22Rv1 (cell line): ENCODE measurements around the gene CORO2B.

Experiments used
- ZFX ChIP-seq: fragments of 450-650 bp; IDR thresholded peaks from 2 replicates; pipeline ENCODE4 v1.6.1; 2017; ENCODE audit warnings: antibody characterized with exemption, borderline replicate concordance
- TF ChIP-seq, protein P1 (sequence below): fragments of 450-650 bp; IDR thresholded peaks from 2 replicates; pipeline ENCODE4 v1.5.1; 2017; ENCODE audit warnings: mild to moderate bottlenecking

DNA sequence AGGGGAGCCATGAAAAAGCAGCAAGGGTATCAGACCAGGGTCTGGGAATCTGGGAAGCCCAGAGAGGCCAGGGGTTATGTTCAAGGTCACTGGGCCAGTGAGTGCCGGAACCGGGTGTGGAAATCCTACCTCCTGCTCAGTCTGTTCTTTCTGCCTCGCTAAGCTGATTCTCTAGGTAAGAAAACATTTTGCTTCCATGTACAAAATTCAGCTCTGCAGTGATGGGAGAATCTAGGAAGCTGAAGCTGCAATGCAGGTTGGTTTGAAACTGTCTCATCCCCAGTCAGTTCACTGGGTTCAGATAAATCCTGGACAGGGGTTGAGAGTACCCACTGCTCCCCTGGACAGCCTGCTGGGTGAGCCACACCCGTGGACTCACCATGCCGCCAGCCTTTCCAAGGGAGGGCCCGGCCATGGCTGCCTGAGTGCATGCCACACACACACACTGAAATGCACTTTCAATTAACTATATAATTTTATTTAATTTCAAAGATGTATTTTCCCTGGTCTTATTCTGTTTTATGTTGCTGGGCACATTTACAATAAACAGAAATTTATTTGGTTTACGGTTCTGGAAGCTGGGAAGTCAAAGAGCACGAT lies 108.4 kb downstream of the CORO2B start:
- TF ChIP-seq, protein P1, sequence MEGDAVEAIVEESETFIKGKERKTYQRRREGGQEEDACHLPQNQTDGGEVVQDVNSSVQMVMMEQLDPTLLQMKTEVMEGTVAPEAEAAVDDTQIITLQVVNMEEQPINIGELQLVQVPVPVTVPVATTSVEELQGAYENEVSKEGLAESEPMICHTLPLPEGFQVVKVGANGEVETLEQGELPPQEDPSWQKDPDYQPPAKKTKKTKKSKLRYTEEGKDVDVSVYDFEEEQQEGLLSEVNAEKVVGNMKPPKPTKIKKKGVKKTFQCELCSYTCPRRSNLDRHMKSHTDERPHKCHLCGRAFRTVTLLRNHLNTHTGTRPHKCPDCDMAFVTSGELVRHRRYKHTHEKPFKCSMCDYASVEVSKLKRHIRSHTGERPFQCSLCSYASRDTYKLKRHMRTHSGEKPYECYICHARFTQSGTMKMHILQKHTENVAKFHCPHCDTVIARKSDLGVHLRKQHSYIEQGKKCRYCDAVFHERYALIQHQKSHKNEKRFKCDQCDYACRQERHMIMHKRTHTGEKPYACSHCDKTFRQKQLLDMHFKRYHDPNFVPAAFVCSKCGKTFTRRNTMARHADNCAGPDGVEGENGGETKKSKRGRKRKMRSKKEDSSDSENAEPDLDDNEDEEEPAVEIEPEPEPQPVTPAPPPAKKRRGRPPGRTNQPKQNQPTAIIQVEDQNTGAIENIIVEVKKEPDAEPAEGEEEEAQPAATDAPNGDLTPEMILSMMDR: no peak
- TF ChIP-seq ZFX: no peak
